Iris pigment epithelial cell (primary cell): Measurements from ENCODE around the gene CC2D2A.
"Not testable (repeated sequence)": the region's sequence is repeated elsewhere in the genome, so short reads cannot be mapped to it uniquely, and the experiment has no call there.

Source experiments
- DNase-seq: peaks from one replicate; pipeline ENCODE4 v3.0.0-alpha.2; 2011; ENCODE audit warnings: low read depth

The CC2D2A gene

DNA sequence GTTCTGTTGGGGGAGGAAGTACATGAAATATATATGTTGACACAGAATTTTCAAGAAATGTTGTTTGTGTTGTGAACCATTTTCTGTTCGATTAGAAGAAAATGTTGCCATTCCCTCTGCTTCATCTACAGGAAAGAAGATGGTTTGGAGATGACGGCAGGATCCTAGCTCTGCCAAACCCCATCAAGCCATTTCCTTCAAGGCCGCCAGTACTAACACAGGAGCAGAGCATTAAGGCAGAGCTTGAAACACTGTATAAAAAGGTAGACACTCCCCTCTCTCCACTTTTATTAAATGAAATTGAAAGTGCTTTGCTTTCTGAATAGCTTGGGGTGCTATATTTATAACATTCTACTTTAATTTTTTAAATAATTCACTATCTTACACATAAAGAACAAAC lies 46.8 kb downstream of the CC2D2A start:
- no peak for DNase-seq

DNA sequence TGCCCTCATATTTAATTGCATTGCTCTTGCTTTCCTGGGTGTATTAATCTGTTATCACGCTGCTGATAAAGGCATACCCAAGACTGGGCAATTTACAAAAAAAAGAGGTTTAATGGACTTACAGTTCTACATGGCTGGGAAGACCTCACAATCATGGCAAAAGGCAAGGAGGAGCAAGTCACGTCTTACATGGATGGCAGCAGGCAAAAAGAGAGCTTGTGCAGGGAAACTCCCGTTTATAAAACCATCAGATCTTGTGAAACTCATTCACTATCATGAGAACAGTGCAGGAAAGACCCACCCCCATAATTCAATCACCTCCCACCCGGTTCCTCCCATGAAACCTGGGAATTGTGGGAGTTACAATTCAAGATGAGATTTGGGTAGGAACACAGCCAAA lies 48.0 kb downstream of the CC2D2A start:
- not testable (repeated sequence) for DNase-seq

- DNase-seq, result no peak
These were observed 51.9 kb downstream of the CC2D2A start for GRCh38 chr4:15521442-15522039.

DNA sequence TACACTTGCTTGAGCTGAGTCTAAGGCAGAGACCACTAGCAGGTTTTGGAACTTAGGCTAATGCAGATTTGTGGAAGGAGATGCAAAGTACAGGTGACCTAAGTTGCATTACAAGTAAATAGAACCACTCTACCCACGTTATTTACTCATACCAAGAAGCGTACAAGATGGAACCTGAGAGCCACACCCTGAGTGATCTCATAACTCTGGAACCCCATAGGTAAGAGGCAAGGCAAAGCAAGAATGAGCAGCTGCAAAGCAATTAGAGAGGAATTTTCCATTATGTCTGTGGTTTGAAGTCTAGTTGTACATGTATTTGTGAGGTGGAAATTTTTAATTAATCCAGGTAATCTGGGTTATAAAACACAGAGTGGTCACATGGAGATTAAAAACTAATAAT lies 55.4 kb downstream of the CC2D2A start:
- no peak for DNase-seq

DNA sequence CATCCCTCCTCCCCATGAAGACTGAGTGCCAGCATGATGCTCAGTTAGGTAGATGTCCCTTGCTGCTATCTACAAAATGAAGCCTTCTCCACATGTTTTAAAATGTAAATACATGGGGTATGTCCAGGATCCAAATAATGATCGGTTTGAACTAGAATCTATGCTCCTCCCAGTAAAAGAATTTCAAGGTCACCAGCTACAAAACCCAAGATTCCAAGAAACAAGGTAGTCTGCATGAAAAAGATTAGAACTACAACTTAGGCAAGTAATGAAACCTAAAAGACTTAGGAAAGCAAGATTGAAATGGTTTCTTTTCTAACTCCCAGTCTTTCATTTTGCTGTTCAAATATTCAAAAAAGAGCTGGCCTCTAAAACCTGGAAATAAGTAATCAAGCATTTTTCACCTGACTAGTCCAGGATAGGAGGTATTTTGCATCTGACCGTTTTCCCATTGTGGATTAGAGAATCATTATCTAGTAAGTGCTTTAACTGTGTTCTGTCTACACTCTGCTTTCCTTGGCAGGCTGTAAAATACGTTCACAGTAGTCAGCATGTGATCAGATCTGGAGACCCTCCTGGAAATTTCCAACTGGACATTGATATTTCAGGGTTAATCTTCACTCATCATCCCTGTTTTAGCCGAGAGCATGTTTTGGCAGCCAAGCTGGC lies 57.4 kb downstream of the CC2D2A start:
- DNase-seq, result no peak

DNA sequence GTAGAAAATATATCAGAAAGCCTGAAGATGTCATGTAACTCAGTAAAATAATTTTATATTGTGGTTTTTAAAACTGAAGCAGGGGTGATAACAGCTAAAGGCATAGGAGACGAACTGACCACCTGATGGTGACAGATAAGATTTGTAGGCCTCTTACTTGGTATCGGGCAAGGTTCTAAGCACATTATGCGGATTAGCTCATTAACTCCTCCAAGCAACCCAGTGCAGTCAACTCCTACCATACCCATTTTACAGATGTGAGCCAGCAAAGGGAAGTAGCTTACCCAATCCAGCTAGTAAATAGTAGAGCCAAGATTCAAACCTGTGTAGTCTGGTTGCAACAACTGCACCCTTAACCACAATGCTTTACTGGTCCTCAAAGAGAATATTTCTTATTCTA lies 62.1 kb downstream of the CC2D2A start:
- no peak for DNase-seq

GRCh38 chr4:15533817-15534216 lies 64.1 kb downstream of the CC2D2A start:
- no peak for DNase-seq

- DNase-seq, result no peak
These were observed 65.9 kb downstream of the CC2D2A start for GRCh38 chr4:15535599-15535998.

DNA sequence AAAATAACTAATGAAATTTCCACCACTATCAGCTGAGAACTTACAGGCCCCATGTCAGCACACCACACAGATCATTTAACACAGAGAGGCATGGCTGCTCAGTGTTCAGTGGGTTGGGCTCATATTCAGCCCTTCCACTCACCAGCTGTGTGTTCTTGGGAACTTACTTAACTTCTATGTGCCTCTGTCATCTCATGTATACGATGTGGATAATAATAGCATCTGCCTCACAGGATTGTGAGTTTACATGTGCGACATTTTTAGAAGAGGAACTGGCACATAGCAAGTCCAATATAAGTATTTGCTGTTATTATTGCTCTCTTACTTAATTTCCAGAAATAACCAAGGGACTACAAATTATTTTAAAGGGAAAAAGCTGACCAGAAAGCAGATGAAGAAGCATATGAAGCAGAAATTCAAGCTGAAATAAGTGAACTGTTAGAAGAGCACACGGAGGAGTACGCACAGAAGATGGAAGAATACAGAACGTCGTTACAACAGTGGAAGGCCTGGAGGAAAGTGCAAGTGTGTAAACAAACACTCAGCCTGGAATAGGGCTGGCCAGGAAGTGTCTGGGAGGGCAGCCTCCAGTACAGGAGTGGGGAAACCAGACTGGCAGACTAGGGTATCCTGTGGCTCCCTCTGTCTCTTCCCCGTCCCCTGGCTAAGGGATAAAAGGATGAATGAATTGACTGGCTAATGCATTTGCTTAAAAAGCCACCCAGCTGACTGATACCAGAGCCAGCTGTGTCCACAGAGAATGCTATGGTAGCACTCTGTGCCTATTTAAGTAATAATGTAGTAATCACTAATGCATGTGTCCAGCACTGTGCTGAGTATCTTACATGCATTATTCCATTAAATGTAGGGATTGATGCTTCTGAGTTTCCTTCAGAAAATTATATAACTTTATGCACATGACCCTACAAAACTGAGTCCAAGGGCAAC lies 67.1 kb downstream of the CC2D2A start:
- no peak for DNase-seq

GRCh38 chr4:15541941-15542340 lies 72.3 kb downstream of the CC2D2A start:
- DNase-seq, result no peak

- no peak for DNase-seq
These were observed 73.1 kb downstream of the CC2D2A start for GRCh38 chr4:15542760-15543159.

GRCh38 chr4:15543537-15544247 lies 74.0 kb downstream of the CC2D2A start:
- DNase-seq, result no peak

- no peak for DNase-seq
These were observed 74.6 kb downstream of the CC2D2A start for GRCh38 chr4:15544248-15544729.

- no peak for DNase-seq
These were observed 75.7 kb downstream of the CC2D2A start for GRCh38 chr4:15545371-15545770.

DNA sequence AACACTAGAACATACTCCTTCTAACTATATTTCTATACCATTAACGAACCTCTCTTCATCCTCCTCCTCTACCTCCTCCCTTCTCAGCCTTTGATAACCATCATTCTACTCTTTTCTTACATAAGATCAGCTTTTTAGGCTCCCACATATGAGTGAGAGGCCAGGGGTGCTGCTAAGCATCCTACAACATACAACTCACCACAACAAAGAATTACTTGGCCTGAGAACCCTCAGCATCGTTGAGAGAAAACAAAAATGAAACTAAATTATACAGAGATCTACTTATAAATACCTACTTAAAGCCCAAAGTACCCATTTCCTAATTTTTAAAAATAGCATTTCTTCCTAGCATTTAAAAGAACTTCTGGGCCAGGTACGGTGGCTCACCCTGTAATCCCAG lies 77.7 kb downstream of the CC2D2A start:
- DNase-seq, result no peak

DNA sequence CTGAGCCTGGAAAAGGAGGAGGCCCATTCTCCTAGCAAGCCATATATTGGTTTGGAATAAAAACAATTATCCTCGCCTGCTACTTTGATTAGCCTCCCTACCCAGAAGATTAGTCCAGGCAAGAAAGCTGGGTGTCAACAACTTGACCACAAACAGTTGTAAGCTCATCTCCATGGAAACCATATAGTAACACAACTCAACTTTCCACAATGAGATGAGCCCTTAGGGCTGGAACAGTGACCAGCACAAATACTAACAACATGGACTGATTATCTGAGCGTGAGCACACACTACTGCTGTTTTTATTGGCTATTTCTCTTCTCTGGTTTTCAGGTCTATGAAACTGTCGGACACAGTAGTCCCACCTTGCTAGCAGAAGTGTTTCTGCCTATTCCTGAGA lies 80.8 kb downstream of the CC2D2A start:
- no peak for DNase-seq

DNA sequence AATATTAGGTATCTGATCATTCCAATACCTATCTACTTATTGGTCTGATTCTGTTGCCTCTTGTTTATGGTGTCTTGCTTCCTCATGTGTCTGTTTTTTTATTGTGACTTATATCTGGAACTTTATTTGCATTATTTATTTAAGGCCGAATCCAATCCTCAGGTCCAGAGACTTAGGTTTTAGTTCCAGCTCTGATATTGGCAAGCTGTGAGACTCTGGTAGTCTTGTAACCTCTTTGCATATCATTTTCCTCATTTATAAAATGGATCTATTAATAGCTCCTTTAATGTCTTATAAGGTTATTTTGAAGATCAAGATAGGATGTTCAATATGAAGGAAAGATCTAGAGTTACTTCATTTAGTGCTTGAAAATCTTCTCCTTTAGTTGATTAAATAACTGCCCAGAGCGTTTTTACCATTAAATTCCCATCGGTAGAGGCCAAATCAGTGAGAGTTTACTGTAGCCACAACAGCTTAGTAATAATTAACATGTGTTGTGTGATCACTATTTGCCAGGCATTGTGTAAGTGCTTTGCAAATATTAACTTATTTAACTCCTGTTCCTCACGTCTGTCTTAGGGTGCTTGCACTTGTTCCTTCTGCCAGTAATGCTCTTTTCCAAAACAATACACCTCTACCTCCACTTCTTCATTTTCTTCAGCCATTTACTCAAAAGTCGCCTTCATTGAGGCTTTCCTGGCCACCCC lies 82.2 kb downstream of the CC2D2A start:
- no peak for DNase-seq

DNA sequence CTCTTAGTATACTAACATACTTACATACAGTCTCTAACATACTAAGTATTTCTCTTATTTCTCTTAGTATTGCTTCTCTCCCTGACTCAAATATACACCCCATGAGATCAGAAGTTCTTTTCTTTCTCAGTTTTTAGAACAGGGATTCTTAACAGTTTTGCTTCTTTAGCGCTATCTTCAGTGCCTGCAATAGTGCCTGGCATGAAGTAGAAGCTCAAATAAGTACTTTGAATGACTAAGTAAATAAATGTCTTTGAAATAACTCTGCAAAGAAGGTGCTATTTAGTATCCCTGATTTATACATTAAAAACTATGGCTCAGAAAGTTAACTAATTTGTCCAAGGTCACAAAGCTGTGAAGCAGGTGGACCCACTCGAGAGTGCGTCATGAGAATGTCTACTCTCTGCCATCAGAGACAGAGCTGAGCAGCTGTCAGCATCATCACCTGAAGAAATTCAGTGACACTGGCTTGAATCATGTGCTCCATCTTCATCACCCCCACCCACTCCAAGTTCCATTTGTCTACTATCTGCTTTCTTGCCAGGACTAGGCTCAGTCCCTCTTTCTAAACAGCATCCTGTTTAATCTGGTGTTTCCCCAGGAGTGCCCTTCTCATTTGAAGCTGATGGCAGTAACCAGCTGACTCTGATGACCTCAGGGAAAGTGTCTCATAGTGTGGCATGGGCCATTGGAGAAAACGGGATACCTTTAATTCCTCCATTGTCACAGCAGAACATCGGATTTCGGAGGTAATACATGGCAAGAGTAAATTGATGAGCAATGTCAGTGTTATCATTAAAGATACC lies 83.1 kb downstream of the CC2D2A start:
- no peak for DNase-seq

DNA sequence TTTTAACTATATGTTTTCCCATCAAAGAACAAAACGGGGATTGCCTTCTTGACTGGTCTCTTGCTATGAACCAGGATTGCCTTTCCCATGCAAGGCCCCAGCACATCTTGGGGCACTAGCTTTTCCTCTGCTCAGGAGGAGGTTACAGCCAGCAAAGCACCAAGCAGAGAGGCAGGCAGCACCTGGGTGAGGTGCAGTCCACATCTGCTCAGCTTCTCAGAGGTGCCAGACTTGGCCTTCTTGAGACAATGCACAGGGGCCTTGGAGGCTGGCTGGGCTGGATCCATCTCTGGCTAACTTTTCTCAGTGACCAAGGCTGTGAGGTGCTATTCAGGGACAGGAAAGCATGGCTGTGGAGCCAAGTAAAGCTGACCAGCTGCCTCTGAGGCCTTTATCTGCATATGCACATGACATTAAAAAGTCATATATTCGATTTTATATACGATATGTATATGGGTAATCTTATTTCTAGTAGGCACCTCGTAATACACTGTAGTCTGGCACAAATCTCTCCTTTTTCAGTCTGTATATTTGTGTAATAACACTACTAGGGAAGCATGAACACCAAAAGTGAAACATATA lies 86.9 kb downstream of the CC2D2A start:
- no peak for DNase-seq

DNA sequence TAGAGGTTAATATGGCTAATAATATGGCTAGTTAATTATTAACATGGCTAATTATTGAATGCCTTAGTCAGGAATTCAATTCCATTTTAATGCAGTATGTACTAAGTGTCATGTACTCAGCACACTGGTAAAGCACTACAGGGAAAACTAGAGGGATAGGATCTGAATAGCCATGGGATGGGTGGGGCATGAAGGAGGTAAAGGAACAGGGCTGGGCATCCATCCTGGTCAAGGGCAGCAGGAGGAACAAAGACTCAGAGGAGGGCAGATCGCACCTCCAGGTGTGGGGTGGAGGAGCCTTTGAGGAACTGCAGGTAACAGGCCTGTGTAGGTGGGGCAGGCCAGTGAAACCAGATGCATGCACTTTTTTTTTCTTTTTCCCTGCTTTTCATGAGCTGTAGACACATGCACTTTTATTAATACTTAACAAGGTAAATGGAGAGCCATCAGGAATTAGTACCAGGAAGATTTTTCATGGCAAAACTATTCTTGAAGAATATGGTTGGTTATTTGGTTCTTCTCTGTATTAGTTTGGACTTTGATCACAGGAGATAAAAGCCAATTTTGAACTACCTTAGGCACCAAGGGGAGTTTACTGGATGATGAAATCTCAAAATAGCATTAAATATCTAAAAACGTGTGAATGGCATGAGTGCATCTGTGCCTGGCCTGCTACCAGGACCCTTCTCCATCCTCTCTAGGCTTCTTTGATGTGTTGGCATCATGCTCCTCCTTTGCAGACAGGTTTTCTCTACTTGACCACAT lies 88.3 kb downstream of the CC2D2A start:
- DNase-seq, result no peak
